HCT116 (cell line): ENCODE data around the gene GPR31. TPM values are rescaled to one million over a fixed set of nuclear protein-coding genes. Genes with fewer than 3 reads are reported as not detected.

Experiments used
- ATAC-seq: fragments of 200-7000 bp; cut with Tn5 transposase; 2 replicates; pipeline ENCODE4 v1.9.1; 2020; ENCODE audit warnings: mild to moderate bottlenecking, moderate library complexity
- BruUV-seq: library from RNA; stranded (reverse); fragments of 400-500 nt; replicated peaks from 2 replicates; lab custom pipeline; 2021; lab: Mats Ljungman, UMichigan
- CTCF ChIA-PET: fragments of 300-600 bp; sonication (Branson Sonifier 250); formaldehyde crosslinking; loops from one replicate; lab custom pipeline; 2021; ENCODE audit warnings: antibody characterized with exemption; lab: Charles Lee
- POLR2A ChIA-PET: fragments of 300-600, 350-600 bp; sonication (Branson Sonifier 250); formaldehyde crosslinking; loops from one replicate; lab custom pipeline; 2021; ENCODE audit warnings: antibody characterized with exemption; lab: Charles Lee
- RAD21 ChIA-PET, 2 experiments: fragments of 300-600 bp; sonication (Branson Sonifier 250); formaldehyde crosslinking; loops; one replicate each; lab custom pipeline; 2023; ENCODE audit warnings: low total read pairs in 2 of 2; ENCODE audit not compliant: uncharacterized antibody in 2 of 2, unreplicated experiment in 2 of 2, low non-redundant PET in 1 of 2; lab: Charles Lee
- DNase-seq: peaks from one replicate; pipeline ENCODE4 v3.0.0-alpha.2; 2010; ENCODE audit warnings: low read depth, low spot score
- H2AFZ ChIP-seq: fragments of 200-600 bp; shearing (Covaris generic), sonication (generic); 2 replicates; pipeline ENCODE4 v1.6.1; 2017; ENCODE audit warnings: low read depth, mixed run types, mixed read lengths, antibody characterized with exemption, low read length; ENCODE audit not compliant: poor library complexity, severe bottlenecking
- H3K27ac ChIP-seq: 2 replicates; pipeline ENCODE4 v1.5.1; 2012; ENCODE audit warnings: low read depth, low read length
- H3K27me3 ChIP-seq: fragments of 200-600 bp; sonication (generic); 2 replicates; pipeline ENCODE4 v1.6.1; 2016; ENCODE audit warnings: mixed run types, low read length, mixed read lengths; ENCODE audit not compliant: insufficient read depth
- H3K36me3 ChIP-seq, 2 experiments: fragments of 200-500 bp in 1 of 2; fragments of 200-600 bp in 1 of 2; sonication (Bioruptor generic) in 1 of 2; sonication (generic) in 1 of 2; 2 replicates each; pipeline versions ENCODE4 v1.5.1 to v1.6.1; 2014 to 2016; ENCODE audit warnings: low read length in 2 of 2, inconsistent platforms in 1 of 2, mixed read lengths in 1 of 2, mixed run types in 1 of 2; ENCODE audit not compliant: insufficient read depth in 2 of 2, control insufficient read depth in 1 of 2
- H3K4me1 ChIP-seq, 2 experiments: fragments of 200-600 bp in 1 of 2; sonication (generic) in 1 of 2; 2 replicates each; pipeline versions ENCODE4 v1.5.1 to v1.6.1; 2012 to 2017; ENCODE audit warnings: low read length in 2 of 2, inconsistent platforms in 1 of 2, mild to moderate bottlenecking in 1 of 2, mixed read lengths in 1 of 2, mixed run types in 1 of 2, moderate library complexity in 1 of 2; ENCODE audit not compliant: insufficient read depth in 2 of 2, control insufficient read depth in 1 of 2
- H3K4me2 ChIP-seq: fragments of 200-600 bp; sonication (generic); 2 replicates; pipeline ENCODE4 v1.6.1; 2017; ENCODE audit warnings: mixed run types, low read length, mixed read lengths
- H3K4me3 ChIP-seq, 2 experiments: fragments of 200-600 bp in 1 of 2; sonication (generic) in 1 of 2; replicated peaks in 1 of 2; 2 replicates each; pipeline ENCODE4 v1.5.1; 2011 to 2016; ENCODE audit warnings: low read length in 2 of 2, control low read depth in 1 of 2, low read depth in 1 of 2, mild to moderate bottlenecking in 1 of 2, mixed read lengths in 1 of 2, mixed run types in 1 of 2
- H3K79me2 ChIP-seq: fragments of 200-600 bp; sonication (generic); 2 replicates; pipeline ENCODE4 v1.6.1; 2017; ENCODE audit warnings: mild to moderate bottlenecking, mixed run types, low read length, moderate library complexity, mixed read lengths; ENCODE audit not compliant: insufficient read depth
- H3K9ac ChIP-seq: fragments of 200-600 bp; sonication (generic); 2 replicates; pipeline ENCODE4 v1.6.1; 2016; ENCODE audit warnings: low read length, mixed read lengths
- H3K9me2 ChIP-seq: fragments of 200-600 bp; sonication (generic), shearing (Covaris generic); 2 replicates; pipeline ENCODE4 v1.6.1; 2017; ENCODE audit warnings: mixed run types, mild to moderate bottlenecking, moderate library complexity; ENCODE audit not compliant: insufficient read depth
- H3K9me3 ChIP-seq, 2 experiments: fragments of 200-500 bp in 1 of 2; fragments of 200-600 bp in 1 of 2; sonication (Bioruptor generic) in 1 of 2; sonication (generic) in 1 of 2; 2 replicates each; pipeline ENCODE4 v1.6.1; 2014 to 2017; ENCODE audit warnings: low read length in 2 of 2, mixed read lengths in 2 of 2, inconsistent platforms in 1 of 2, low read depth in 1 of 2, mild to moderate bottlenecking in 1 of 2, mixed run types in 1 of 2, moderate library complexity in 1 of 2; ENCODE audit not compliant: control insufficient read depth in 1 of 2, insufficient read depth in 1 of 2
- H4K20me1 ChIP-seq: fragments of 200-600 bp; sonication (generic), shearing (Covaris generic); 2 replicates; pipeline ENCODE4 v1.6.1; 2017; ENCODE audit warnings: mixed run types, mild to moderate bottlenecking, moderate library complexity; ENCODE audit not compliant: insufficient read depth
- CEBPB ChIP-seq: IDR thresholded peaks from 2 replicates; pipeline ENCODE4 v1.6.1; 2012; ENCODE audit warnings: low read depth
- EGR1 ChIP-seq: IDR thresholded peaks from 2 replicates; pipeline ENCODE4 v1.6.1; 2012; ENCODE audit warnings: low read depth
- EZH2 ChIP-seq: fragments of 200-600 bp; sonication (generic); IDR thresholded peaks from 2 replicates; pipeline ENCODE4 v1.6.1; 2017; ENCODE audit warnings: antibody characterized with exemption, mixed run types
- EZH2phosphoT487 ChIP-seq: fragments of 200-600 bp; IDR thresholded peaks from 2 replicates; pipeline ENCODE4 v1.6.1; 2018; ENCODE audit warnings: antibody characterized with exemption, borderline replicate concordance
- POLR2A ChIP-seq: IDR thresholded peaks from 2 replicates; pipeline ENCODE4 v1.7.0; 2011; ENCODE audit warnings: borderline replicate concordance; ENCODE audit not compliant: insufficient read depth, insufficient read length; ENCODE audit errors: extremely low read depth
- POLR2AphosphoS5 ChIP-seq: IDR thresholded peaks from 2 replicates; pipeline ENCODE4 v1.6.1; 2011; ENCODE audit warnings: mild to moderate bottlenecking, low read depth, low read length, moderate library complexity
- RAD21 ChIP-seq: IDR thresholded peaks from 2 replicates; pipeline ENCODE4 v1.6.1; 2012; ENCODE audit warnings: low read depth, mild to moderate bottlenecking
- SIN3A ChIP-seq: IDR thresholded peaks from 2 replicates; pipeline ENCODE4 v1.6.1; 2012; ENCODE audit warnings: low read depth
- SRF ChIP-seq: IDR thresholded peaks from 2 replicates; pipeline ENCODE4 v1.6.1; 2012; ENCODE audit warnings: low read depth
- YY1 ChIP-seq: IDR thresholded peaks from 2 replicates; pipeline ENCODE4 v1.6.1; 2011; ENCODE audit warnings: low read length, low read depth, moderate library complexity, mild to moderate bottlenecking; ENCODE audit not compliant: insufficient replicate concordance; ENCODE audit errors: extremely low read depth
- intact Hi-C: fragments of 100-400 bp; cut with micrococcal nuclease; formaldehyde crosslinking; loops from 2 replicates; pipeline ENCODE4 v1.10.0; 2022
- total RNA-seq: library from RNA; stranded (reverse); gene quantifications from one replicate; pipeline ENCODE4 v1.2.1, GENCODE V29; 2021; ENCODE audit not compliant: unreplicated experiment
- TF ChIP-seq, protein P1 (sequence below): IDR thresholded peaks from 2 replicates; pipeline ENCODE4 v1.6.1; 2011; ENCODE audit warnings: mild to moderate bottlenecking, low read length, moderate library complexity; ENCODE audit not compliant: insufficient replicate concordance; ENCODE audit errors: extremely low read depth
- TF ChIP-seq, protein P2 (sequence below): IDR thresholded peaks from 2 replicates; pipeline ENCODE4 v1.6.1; 2012
- TF ChIP-seq, protein P3 (sequence below), 3 experiments: fragments of 200-600 bp in 1 of 3; sonication (generic) in 1 of 3; IDR thresholded peaks in 2 of 3; conservative IDR thresholded peaks in 1 of 3; 2 replicates each; pipeline ENCODE4 v1.5.1; 2012 to 2017; ENCODE audit warnings: low read depth in 2 of 3, low read length in 2 of 3, antibody characterized with exemption in 1 of 3, borderline replicate concordance in 1 of 3, control low read depth in 1 of 3, mild to moderate bottlenecking in 1 of 3, mixed read lengths in 1 of 3, mixed run types in 1 of 3, moderate library complexity in 1 of 3; ENCODE audit not compliant: insufficient read depth in 1 of 3
- TF ChIP-seq, protein P4 (sequence below): IDR thresholded peaks from 2 replicates; pipeline ENCODE4 v1.6.1; 2012

The GPR31 gene
- total RNA-seq, 1 experiment from 2014 or later, result not detected

DNA sequence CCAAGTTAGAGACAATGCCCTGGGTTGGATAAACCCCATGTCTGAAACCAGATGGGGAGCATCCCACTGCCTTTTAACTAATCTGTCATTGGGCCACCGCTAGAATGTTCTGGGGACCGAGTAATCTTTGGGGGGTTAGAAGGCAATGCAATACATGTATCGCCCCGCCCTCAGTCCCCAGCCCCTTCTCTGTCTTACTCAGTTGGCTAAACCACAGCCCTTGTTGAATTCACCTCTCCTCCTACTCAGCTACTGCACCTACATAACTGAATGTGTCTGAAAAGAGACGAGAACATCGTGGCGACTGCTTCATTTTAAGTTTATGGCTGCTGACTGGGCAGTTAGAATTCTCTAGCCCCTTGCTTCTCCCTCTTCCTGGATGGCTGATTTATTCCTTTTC, 50.0 kb downstream of the GPR31 start:
- Histone ChIP-seq H3K9ac (no peak overlapping the region), H3K79me2 (no peaks in the 10 kb centered on the region), H3K4me3 (no peak overlapping the region)
- CTCF ChIA-PET, result no interaction called here
- ATAC-seq, result no peak
- intact Hi-C loops, result no loop called here
- POLR2A ChIA-PET, result no interaction called here
- TF ChIP-seq, protein P1, sequence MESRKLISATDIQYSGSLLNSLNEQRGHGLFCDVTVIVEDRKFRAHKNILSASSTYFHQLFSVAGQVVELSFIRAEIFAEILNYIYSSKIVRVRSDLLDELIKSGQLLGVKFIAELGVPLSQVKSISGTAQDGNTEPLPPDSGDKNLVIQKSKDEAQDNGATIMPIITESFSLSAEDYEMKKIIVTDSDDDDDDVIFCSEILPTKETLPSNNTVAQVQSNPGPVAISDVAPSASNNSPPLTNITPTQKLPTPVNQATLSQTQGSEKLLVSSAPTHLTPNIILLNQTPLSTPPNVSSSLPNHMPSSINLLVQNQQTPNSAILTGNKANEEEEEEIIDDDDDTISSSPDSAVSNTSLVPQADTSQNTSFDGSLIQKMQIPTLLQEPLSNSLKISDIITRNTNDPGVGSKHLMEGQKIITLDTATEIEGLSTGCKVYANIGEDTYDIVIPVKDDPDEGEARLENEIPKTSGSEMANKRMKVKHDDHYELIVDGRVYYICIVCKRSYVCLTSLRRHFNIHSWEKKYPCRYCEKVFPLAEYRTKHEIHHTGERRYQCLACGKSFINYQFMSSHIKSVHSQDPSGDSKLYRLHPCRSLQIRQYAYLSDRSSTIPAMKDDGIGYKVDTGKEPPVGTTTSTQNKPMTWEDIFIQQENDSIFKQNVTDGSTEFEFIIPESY, result no peak
- TF ChIP-seq POLR2AphosphoS5, result no peak
- no peak for TF ChIP-seq SRF
- TF ChIP-seq POLR2A, result no peak
- no peak for TF ChIP-seq EZH2phosphoT487
- TF ChIP-seq, protein P2, sequence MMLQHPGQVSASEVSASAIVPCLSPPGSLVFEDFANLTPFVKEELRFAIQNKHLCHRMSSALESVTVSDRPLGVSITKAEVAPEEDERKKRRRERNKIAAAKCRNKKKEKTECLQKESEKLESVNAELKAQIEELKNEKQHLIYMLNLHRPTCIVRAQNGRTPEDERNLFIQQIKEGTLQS, result no peak
- no peak for TF ChIP-seq EZH2
- no peak for TF ChIP-seq EGR1
- no peak for TF ChIP-seq RAD21
- no peak for TF ChIP-seq CEBPB
- TF ChIP-seq, all 23 proteins: peak for 0
- H3K27me3 ChIP-seq, result no peaks in the 10 kb centered on the region
- H3K27ac ChIP-seq, result no peak overlapping the region
- H2AFZ ChIP-seq, result no peak overlapping the region
- RAD21 ChIA-PET, result no interaction called here
- no peak for DNase-seq
- no peaks in the 10 kb centered on the region for H3K36me3 ChIP-seq
- no TSS peak for BruUV-seq
- no peaks in the 10 kb centered on the region for H4K20me1 ChIP-seq
- H3K9me3 ChIP-seq, result no peaks in the 10 kb centered on the region
- no peaks in the 10 kb centered on the region for H3K4me1 ChIP-seq
- H3K9me2 ChIP-seq, result no peaks in the 10 kb centered on the region
- H3K4me2 ChIP-seq, result no peak overlapping the region

DNA sequence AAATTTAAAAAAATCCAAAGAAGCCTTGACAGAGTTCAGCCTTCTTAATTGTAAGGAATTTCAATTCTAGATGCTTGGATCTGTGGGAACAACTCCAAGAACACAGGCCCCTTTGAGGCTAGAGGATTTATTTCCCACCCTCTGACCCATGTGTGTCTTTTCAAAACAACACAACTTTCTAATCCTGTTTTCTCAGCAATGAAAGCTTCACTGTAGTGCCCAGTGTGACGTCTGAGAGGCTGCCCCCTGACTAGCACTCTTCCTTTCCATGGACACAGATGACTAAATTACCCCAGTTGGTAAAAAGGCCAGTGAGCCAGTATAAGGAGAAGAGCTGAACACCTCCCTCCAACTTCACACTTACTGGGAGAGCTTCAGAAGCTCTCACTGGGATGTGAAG, 51.4 kb downstream of the GPR31 start:
- POLR2A ChIA-PET, result no interaction called here
- Histone ChIP-seq H3K27me3 (no peaks in the 10 kb centered on the region), H2AFZ (no peak overlapping the region), H4K20me1 (no peaks in the 10 kb centered on the region), H3K27ac (no peak overlapping the region), H3K9me3 (no peaks in the 10 kb centered on the region), H3K4me2 (no peak overlapping the region), H3K4me3 (no peak overlapping the region), H3K36me3 (no peaks in the 10 kb centered on the region), H3K9me2 (no peaks in the 10 kb centered on the region), H3K9ac (no peak overlapping the region), H3K4me1 (no peaks in the 10 kb centered on the region), H3K79me2 (no peaks in the 10 kb centered on the region)
- CTCF ChIA-PET, result no interaction called here
- DNase-seq, result no peak
- no peak for ATAC-seq
- RAD21 ChIA-PET, result no interaction called here
- BruUV-seq, result no TSS peak
- intact Hi-C loops, result no loop called here
- TF ChIP-seq EZH2, result no peak
- TF ChIP-seq YY1, result no peak
- TF ChIP-seq, protein P3, sequence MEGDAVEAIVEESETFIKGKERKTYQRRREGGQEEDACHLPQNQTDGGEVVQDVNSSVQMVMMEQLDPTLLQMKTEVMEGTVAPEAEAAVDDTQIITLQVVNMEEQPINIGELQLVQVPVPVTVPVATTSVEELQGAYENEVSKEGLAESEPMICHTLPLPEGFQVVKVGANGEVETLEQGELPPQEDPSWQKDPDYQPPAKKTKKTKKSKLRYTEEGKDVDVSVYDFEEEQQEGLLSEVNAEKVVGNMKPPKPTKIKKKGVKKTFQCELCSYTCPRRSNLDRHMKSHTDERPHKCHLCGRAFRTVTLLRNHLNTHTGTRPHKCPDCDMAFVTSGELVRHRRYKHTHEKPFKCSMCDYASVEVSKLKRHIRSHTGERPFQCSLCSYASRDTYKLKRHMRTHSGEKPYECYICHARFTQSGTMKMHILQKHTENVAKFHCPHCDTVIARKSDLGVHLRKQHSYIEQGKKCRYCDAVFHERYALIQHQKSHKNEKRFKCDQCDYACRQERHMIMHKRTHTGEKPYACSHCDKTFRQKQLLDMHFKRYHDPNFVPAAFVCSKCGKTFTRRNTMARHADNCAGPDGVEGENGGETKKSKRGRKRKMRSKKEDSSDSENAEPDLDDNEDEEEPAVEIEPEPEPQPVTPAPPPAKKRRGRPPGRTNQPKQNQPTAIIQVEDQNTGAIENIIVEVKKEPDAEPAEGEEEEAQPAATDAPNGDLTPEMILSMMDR (IDR thresholded peaks at IDR 0.05 in 2 of 3, conservative IDR thresholded peaks at IDR 0.05 in 1 of 3; ENCODE audit: borderline replicate concordance in 1 of 3, insufficient read depth in 1 of 3, low read depth in 2 of 3, low read length in 2 of 3), result no peak
- TF ChIP-seq, protein P4, sequence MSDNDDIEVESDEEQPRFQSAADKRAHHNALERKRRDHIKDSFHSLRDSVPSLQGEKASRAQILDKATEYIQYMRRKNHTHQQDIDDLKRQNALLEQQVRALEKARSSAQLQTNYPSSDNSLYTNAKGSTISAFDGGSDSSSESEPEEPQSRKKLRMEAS, result no peak
- TF ChIP-seq SIN3A, result no peak
